GM21723 (cell line): Measurements from ENCODE around the gene CNOT1.
"Not testable (repeated sequence)": the region's sequence is repeated elsewhere in the genome, so short reads cannot be mapped to it uniquely, and the experiment has no call there.

Source experiments
- ATAC-seq: cut with Tn5 transposase; IDR thresholded peaks from one replicate; pipeline ENCODE4 v1.9.1; 2021; ENCODE audit warnings: mild to moderate bottlenecking, moderate library complexity; ENCODE audit not compliant: unreplicated experiment

Gene CNOT1

DNA sequence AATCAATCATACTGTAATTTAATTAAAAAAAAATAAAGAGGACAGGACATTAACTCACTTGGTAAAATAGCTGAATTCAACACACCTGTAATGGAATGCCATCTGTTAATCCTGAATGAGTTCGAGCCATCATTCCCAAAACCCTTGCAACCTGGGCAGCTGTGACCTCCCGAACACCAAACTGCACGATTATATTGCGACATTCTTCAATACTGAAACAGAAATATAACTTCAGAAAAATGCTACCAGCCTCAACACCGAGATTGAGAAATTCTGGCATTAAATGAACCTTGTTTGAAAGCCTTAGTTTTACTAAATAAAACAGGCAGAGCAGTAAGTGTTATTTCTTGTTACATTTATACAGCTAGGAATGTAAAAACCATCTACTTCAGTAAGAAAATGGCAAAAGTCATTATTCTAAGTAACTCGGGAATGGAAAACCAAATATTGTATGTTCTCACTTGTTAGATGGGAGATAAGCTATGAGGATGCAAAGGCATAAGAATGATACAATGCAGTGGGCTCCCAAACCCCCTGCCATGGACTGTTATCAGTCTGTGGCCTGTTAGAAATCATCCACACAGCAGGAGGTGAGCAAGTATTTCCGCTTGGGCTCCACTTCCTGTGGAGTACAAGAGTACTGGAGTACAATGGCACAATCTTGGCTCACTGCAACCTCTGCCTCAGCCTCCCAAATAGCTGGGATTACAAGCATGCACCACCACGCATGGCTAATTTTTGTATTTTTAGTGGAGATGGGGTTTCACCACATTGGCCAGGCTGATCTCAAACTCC is 46.5 kb downstream of the CNOT1 start:
- no peak for ATAC-seq

DNA sequence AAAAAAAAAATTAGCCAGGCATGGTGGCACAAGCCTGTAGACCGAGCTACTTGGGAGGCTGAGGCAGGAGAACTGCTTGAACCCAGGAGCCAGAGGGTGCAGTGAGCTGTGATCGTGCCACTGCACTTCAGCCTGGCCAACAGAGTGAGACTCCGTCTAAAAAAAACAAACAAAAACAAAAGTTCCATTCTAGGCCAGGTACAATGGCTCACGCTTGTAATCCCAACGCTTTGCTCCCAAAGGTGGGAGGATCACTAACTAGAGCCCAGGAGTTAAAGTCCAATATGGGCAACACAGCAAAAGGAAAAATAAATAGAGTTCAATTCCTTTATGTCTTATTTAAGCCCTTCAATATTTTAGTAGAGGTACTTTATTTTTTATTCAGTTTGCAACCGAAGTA is 47.5 kb downstream of the CNOT1 start:
- no peak for ATAC-seq

DNA sequence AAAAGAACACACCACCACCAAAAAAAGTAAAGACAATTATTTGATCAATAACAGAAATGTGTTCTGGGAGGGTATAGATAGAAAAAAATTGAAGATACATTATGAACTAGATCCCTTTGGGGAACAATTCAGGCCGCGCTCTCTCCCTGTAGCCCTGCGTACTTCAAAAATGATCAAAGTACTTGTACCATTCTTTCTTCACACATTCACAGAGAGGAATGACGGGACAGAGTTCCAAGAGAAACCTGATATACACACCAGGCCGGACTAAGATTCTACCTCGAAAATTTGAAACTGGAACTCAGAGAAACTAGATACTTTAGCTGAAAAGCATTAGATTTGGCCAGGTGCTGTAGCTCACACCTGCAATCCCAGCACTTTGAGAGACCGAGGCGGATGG is 50.0 kb downstream of the CNOT1 start:
- ATAC-seq = no peak

DNA sequence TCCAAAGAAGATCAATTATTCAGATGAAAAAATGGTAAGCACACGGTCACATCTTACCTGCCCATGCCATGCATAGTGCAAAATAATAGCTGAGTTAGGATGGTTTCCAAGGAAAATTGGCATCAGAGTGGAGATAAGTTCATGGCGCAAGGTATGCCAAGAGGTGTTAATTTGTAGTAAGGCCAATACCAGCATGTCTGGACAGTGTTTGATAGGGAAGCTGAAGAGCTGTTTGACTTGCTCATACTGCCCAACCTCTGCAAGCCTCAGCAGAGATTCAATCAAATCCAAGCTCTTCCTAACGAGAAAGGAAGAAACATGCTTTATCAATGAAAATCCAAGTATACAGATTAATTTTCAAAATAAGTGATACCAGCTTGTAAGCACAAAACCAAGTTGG is 51.0 kb downstream of the CNOT1 start:
- ATAC-seq = no peak

DNA sequence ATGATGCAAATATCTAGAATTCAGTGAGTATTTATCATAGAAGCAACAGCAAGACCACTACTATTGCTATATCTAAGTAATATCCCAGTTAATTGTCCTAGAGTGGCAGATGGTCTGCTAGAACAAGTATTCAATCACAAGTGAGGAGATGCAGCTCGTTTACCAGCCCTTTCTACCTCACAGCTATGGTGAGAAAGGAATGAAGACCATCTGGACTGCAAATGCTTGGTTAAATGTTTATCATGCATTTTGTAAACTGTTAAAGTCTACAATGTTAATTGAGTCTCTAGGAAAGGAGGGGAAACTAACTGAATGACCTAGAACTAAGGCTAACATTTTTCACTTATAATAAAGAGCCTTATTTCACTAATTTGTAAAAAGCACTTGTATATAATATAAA is 52.5 kb downstream of the CNOT1 start:
- ATAC-seq = no peak

DNA sequence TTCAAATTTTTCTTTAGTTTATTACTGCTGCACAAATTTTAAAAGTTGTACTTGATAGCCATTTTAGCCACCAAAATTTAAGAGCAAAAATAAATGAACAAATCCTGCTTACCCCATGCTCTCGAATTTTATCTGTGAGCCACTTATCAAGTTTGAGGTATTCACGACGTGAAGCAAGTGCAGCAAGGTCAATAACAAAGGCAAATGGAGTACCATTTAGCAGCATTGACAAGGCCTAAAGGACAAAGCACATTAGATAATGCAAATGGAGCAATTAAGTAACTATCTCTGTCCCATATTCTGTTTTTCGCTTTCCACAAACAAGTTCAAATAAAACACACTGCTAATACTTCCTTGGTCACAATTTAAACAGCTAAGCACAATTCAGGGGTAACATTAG is 54.7 kb downstream of the CNOT1 start:
- no peak for ATAC-seq

DNA sequence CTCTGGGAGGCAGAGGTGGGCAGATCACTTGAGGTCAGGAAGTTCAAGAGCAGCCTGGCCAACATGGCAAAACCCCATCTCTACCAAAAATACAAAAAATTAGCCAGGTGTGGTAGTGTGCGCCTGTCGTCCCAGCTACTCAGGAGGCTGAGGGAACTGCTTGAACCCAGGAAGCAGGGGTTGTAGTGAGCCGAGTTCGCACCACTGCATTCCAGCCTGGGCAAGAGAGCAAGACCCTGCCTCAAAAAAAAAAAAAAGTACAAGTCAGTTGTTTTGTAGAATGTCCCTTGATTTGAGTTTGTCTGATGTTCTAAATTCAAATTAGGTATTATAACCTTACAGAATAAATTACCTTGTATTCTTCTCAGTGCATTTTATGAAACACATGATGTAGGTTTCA is 63.9 kb downstream of the CNOT1 start:
- ATAC-seq = not testable (repeated sequence)

DNA sequence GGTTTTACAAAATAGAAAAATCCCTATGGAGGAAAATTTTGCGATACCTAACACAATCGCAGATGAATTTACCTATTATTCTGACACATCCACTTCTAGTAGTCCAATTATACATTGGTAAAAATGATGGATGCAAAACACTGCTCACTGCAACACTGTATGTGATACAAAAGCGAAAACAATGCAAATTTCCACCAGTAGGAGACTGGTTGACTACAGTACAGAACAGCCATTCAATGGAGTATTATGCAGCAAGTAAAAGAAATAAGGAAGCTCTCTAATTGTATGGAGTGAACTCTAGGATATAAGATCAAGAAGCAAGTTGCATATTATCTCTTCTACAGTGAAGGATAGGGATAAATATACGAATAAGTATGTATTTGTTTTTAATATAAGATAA is 65.9 kb downstream of the CNOT1 start:
- no peak for ATAC-seq

DNA sequence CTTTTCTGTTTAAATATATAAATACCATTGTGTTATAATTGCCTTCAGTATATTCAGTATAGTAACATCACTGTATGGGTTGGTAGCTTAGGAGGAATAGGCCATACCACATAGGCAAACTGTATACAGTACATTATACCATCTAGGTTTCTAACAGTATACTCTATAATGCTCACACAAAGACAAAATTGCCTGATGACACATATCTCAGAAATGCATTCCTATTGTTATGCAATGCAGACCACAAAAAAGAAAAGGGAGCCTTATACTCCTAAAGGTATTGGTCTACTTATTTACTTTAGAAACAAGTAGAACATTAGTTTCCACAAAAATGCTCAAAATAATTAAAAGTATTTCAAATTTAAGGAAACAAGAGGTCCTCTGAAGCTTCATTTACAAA is 66.4 kb downstream of the CNOT1 start:
- no peak for ATAC-seq

DNA sequence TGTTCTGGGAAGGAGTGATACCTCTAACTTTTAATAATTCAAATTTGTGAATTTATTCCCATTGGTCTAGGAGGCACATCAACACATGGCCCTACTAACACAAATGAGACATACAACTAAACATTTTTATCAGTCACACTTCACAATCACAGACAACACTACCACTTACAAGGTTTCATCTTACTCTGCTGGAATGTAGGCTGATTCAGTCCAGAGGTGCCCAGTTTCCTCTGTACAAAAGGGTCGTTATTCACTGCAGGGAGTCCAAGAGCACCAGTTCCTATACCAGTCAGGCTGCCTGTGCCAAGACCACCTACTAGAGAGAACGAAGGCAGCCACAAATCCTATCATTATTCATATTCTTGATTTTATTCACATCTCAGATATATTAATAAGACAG is 72.9 kb downstream of the CNOT1 start:
- ATAC-seq = no peak

DNA sequence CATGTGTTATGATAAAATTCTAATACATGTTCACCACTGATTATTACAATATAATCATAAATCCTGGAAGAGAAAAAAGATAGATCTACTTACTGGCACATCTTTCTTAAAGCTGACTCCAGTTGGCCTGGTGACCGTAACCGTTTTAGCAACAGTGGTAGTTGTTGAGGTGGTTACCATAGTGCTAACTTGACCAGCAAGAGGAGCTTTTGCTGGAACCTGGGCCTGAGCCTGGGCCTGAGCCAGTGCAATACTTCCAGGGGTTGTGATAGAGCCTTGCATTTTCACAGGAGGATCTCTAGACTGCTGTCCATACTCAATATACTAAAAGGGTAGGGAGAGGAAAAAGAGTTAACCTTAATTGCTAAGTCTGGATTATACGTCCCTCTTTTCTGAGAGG is 78.1 kb downstream of the CNOT1 start:
- ATAC-seq = no peak

DNA sequence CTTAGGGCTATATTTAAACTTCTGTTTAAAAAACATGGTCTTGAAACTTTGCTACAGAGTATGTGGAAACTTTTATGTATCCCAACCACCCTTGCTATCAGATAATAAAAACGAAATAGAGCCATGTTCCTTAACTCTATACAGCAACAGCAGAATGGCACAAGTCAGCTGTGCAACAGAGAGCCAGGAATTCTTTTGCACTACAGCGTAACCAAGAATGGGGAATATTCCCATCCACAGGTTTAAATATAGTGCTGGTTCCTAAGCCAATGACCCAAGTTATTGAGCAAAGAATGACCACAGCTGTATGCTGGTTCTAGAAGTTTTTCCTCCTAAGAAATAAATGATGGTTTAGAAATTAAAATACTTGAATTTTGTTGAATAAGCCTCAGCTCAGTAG is 81.2 kb downstream of the CNOT1 start:
- ATAC-seq = no peak

DNA sequence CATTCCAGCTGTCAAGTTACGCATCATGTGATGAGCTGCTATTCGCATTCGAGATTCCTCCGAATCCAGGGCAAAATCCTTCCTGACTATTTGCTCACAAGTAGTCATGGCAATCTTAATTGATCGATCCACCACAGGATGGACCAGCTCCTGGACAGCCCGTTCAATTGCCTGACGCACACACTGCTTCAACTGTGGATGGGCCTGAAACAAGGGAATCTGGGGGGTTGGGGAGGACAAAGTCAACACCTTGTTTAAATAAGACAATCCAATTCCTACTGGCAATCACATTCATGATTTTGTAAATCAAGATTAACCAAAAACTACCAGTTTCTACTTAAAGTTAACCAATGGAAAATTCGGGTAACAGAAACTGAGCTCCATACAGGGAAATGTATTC is 85.9 kb downstream of the CNOT1 start:
- no peak for ATAC-seq

DNA sequence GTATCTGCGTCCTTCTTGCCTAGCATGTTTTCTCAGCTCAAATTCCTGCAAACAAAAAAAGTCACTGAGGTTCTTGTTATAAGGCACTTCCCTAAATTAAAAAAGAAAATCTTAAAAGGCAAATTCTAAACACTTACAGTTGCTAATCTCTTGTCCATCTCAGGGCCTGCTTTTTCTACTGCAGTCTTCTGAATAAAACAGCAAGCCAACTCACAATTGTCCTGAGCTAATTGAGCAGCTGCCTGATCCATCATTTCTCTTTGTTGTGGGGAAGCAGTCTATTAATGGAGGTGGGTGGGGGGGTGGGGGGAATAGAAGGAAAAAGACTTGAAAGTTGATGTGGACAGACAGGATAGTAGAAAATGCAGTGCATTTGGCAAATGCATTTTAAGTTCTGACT is 87.3 kb downstream of the CNOT1 start:
- ATAC-seq = no peak

DNA sequence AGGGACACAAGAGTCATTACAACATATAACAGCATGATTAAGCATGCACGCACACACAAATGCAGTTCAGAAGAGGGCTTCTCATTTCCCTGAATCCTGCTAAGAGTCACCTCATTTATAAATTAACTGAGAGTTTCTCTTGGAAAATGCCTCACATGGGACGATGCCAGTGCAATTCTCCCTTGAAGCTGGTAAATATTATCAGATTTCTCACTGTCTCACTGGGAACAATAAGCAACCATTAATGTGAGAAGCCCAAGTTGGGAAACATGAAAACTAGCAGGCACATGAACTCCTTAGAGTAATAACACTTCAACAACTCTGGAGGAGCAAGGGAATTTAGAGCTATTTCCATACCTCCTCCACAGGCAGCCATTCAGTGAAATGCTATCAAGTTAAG is 87.9 kb downstream of the CNOT1 start:
- no peak for ATAC-seq

DNA sequence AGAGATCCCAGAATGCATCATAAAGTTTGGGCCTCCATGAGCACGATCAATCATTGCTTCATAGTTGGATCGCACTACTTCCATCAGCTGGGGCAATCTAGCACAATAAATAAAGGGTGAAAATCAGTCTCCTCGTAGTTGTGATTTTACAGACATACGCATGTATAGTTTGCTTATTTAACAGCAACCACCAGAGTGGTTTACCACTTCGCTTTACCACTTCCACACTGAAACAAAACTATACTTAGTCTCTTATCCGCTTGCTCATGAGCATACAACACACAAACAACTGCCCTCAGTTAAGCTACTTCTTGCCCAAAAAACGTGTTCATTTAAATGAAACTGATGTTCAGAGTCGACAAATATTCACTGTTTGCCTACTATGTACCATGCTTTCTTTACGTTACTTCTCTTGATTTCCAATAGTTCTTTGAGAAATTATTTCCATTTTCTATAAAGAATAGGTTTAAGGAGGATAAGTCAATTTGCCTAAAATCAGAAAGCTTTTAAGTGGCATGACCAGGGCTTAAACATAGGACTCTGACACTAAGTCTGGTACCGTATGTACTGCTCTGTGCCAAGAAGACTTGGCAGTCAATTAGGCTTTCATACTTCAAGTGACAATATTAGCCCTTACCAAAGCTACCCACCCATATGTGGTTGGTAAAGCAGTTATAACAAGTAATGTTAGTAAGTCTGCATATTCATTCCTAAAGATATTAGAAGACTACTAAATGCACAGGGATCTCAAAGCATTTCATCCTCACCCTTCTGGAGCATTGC is 92.3 kb downstream of the CNOT1 start:
- no peak for ATAC-seq

DNA sequence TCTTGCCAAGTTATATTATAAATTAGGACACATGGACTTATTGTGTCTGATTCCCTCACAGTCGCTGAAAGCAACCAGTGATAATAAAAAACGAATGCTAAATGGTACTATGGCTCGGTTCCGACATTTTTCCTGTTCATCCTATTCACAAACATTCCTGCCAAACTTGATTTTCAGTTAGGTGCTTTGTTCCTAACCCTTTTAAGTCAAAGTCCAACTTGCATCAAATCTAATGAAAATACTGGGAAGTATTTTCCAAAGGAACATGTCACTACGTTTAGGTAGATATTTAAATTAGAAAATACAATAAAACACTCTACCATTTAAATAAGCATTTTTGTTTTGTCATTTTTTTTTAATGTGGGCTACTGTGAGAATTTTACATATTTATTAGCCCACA is 93.3 kb downstream of the CNOT1 start:
- no peak for ATAC-seq

DNA sequence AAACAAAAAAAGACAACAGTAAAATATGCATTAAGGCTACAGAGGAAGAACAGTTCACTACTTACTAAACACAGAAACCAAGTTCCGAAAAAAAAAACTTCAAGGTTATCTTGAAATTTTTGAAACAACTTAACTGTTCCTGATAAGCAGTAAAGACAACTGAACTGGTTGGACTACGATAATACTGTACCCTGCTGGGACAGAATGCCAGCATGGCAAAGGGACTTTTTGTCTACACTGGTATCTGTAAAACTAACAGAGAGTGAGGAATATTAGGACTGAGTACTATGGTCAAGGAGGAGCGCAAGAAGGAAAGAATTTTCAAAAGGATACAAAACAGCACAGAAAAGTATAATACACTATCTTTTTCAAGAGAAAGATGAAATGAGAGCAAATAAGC is 94.5 kb downstream of the CNOT1 start:
- ATAC-seq = no peak

DNA sequence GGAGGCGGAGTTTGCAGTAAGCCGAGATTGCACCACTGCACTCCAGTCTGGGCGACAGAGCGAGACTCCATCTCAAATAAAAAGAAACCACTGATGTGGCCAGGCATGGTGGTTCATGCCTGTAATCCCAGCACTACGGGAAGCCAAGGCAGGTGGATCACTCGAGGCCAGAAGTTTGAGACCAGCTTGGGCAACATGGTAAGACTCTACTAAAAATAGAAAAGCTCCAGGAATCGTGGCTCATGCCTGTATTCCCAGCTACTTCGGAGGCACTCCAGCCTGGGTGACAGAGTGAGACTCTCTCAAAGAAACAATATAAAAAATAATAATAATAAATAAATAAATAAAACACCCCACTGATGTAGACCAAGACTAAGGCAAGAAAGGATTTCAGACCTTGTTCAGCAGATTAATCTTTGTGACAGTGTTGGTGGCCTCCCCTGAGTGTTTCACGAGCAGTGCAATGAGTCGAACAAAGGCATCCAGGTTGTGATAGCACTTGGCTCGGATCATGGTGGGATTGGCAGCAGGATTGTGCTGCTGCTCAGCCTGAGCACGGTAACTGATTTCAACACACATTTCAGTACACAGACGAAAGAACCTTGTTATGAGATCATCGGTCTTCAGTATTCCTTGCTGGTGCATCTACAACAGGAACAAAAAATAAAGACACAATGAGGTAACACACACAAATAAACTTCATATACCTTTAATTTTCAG is 95.7 kb downstream of the CNOT1 start:
- no peak for ATAC-seq

DNA sequence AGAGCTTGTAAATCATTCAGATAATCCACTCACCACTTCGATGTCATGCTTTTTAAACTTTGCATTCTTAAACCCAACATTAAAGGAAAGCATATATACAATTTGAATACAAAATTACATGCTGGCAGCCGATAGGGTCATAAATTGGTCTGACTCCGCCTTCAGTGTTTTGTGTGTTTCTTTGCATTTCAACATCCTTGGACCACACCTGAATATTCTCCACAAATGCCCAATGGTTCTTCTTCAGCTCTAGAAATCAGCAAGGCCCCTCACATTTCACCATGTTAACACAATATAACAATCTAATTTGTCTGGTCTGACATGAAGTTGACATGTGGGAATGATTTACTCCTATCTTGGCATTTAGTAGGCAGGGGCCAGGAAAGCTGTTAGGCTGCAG is 97.2 kb downstream of the CNOT1 start:
- ATAC-seq = no peak

DNA sequence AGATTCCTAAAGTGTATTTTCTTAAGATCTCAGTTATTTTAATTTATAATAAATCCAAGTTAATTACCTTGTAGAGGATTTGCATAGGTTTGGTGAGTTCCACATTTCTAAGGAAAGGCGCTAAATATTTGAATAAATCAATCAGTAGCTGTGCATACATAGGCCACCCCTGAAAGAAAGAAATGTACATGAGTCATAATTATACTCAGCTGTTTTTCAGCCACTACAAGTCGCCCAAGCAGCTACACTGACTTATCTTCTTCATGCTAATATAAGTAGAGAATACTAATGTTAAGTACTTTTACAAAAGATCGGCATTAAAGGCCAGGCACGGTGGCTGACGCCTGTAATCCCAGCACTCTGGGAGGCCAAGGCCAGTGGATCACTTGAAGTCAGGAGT is 99.4 kb downstream of the CNOT1 start:
- ATAC-seq = no peak

DNA sequence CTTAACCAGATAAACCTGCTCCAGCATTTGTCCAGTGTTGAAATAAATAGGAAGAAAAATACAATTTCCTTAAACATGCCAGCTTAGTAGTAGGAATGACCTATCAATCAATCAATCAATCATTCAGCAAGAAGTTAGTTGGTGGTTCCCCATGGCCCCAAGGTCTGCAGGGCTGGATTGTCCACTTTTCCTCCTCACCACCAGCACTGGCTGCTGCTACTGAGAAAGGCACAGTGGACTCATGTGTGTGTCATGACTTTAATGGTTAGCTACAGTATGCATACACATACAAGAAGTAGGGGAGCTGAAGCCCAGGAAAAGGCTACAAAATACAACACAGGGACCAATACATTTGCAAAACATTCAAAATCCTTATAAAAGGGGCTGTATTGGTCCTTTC is 109.9 kb downstream of the CNOT1 start:
- ATAC-seq = no peak
